Natural killer cell (primary cell): ENCODE results near the gene DPP7. TPM values are rescaled to one million over a fixed set of nuclear protein-coding genes. Genes with fewer than 3 reads are reported as not detected.
"Not testable (repeated sequence)": the region's sequence is repeated elsewhere in the genome, so short reads cannot be mapped to it uniquely, and the experiment has no call there.

Experiments used
- ATAC-seq, 3 donors: fragments of 150-1000 bp in 2 of 3; fragments of 200-7000 bp in 1 of 3; cut with Tn5 transposase; 1 replicate in 1 of 3; 2 replicates in 2 of 3; pipeline ENCODE4 v1.10.0; 2021; ENCODE audit warnings: mild to moderate bottlenecking in 2 of 3, moderate library complexity in 2 of 3
- DNase-seq, 2 donors: peaks; one replicate each; pipeline versions ENCODE4 v3.0.0 to v3.0.0-alpha.2; 2013 to 2021; ENCODE audit warnings: mixed read lengths in 1 of 2
- H3K27ac ChIP-seq: one replicate; pipeline ENCODE4 v1.5.1; 2013; ENCODE audit warnings: mild to moderate bottlenecking, low read length
- H3K27me3 ChIP-seq: one replicate; pipeline ENCODE4 v1.6.1; 2013; ENCODE audit warnings: low read length; ENCODE audit not compliant: control insufficient read depth, insufficient read depth
- H3K36me3 ChIP-seq: one replicate; pipeline ENCODE4 v1.6.1; 2013; ENCODE audit warnings: low read length; ENCODE audit not compliant: control insufficient read depth, insufficient read depth
- H3K4me1 ChIP-seq: one replicate; pipeline ENCODE4 v1.6.1; 2013; ENCODE audit warnings: low read length; ENCODE audit not compliant: control insufficient read depth, insufficient read depth
- H3K4me3 ChIP-seq: one replicate; pipeline ENCODE4 v1.5.1; 2013; ENCODE audit warnings: low read length
- H3K9me3 ChIP-seq: one replicate; pipeline ENCODE4 v1.6.1; 2013; ENCODE audit warnings: low read length; ENCODE audit not compliant: control insufficient read depth, insufficient read depth
- H3K27ac Mint-ChIP-seq, 2 donors: one replicate each; pipeline ENCODE4 v1.8.0; 2022; ENCODE audit warnings: mild to moderate bottlenecking in 2 of 2, mixed read lengths in 2 of 2, moderate library complexity in 1 of 2
- H3K27me3 Mint-ChIP-seq, 2 donors: one replicate each; pipeline ENCODE4 v1.8.0; 2022; ENCODE audit warnings: low read depth in 2 of 2, mixed read lengths in 2 of 2
- H3K36me3 Mint-ChIP-seq: one replicate; pipeline ENCODE4 v1.8.0; 2022; ENCODE audit warnings: mixed read lengths
- H3K4me1 Mint-ChIP-seq, 2 donors: one replicate each; pipeline ENCODE4 v1.8.0; 2022; ENCODE audit warnings: mixed read lengths in 2 of 2
- H3K4me3 Mint-ChIP-seq: one replicate; pipeline ENCODE4 v1.8.0; 2022; ENCODE audit warnings: mild to moderate bottlenecking, moderate library complexity, mixed read lengths
- H3K9me3 Mint-ChIP-seq, 2 donors: one replicate each; pipeline ENCODE4 v1.8.0; 2022; ENCODE audit warnings: mixed read lengths in 2 of 2
- CTCF ChIP-seq: fragments of 200-600 bp; IDR thresholded peaks from one replicate; pipeline ENCODE4 v1.8.0; 2022; ENCODE audit warnings: antibody characterized with exemption
- WGBS: methylation state at CpG from one replicate; pipeline ENCODE4 v1.1.7; 2013; ENCODE audit warnings: missing lambda C conversion rate; ENCODE audit not compliant: insufficient coverage; 5-methylcytosine and 5-hydroxymethylcytosine counted together
- intact Hi-C: fragments of 100-400 bp; cut with micrococcal nuclease; formaldehyde crosslinking; loops from one replicate; pipeline ENCODE4 v1.14.2; 2022
- total RNA-seq, 4 donors: library from RNA; stranded (reverse); fragments of 120-200 nt in 1 of 4; gene quantifications; one replicate each; pipeline versions ENCODE4 v1.2.3 to v1.2.4, GENCODE V29; 2013 to 2022

The DPP7 gene
- total RNA-seq, 3 donors from 2014 or later (not counting 1 experiment from before 2014, with no cell fraction given) = 233 to 264 (median 251) TPM

DNA sequence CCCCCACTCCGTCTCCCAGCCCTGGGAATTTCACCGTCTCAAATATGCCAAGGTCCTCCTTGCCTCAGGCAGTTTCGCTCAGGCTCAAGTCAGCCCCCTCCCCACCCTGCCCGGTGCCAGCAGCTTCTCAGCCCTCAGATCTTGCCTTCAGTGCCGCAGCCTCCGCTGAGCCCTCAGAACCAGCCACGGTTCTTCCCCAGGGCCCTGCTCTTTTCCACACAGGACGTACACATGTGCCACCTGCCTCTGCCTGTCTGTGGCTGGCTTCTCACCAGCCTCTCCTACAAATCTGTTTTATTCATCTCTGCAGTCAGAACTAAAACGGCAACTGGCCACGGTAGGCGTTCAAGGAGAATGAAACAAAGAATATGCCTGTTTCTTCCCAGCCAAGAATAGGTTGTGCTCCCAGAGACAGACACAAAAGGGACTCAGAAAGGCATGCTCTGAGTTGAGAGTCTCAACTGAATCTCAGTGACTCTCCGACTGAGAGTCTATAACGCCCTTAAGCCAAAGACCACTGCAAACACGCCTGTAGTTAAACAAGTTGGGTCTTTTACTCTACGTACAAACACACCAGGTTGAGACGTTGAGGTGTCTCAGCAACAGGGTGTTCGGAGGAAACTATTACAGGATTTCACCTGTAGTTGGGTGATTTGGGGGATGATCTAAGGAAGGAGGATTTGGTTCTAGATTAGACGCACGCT lies 13.8 kb upstream of the DPP7 start:
- no peak for ATAC-seq
- 62% methylated on average over 19 of the region's 19 CpGs for WGBS

DNA sequence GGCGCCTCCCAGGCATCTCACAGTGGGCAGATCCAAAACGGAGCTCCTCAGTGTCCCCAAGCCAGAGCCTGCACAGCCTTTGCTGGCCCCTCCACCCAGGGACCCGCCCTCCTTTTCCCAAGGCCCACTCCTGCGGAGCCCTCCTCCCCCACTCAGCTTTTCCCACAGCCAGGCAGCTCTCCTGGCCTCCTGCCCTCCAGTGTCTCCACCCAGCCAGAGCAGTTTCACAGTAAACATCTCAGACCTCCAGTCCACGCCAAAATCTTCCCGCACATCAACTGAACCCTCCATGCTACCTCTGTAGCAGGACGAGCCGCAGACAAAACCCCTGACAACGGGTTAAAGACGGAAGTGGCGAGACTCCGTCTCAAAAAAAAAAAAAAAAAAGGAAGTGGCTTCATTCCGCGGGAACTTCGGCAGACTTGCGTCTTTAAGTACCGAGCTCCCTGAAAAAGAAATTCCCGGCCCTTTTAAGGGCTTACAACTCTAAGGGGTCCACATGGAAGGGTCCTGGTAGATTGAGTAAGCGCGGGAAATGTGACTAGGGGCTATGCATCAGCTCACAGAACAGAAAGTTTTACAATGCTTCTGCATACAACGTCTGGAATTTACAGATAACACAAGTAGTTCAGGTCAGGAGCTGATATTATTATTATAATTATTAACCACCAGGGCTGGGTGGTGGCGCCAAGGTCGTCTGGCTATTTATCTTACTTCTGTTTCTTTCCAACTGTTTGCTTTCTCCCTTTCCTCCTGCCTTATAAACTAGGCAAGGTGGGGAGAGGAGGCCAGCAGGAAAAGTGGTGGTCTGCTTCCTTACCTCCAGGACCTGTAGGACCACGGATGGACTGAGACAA lies 13.0 kb upstream of the DPP7 start:
- Mint-ChIP-seq H3K4me1 (peaks cover 22 to 24% of the 10 kb centered on the region in 2 donors), H3K36me3 (no peaks in the 10 kb centered on the region), H3K27ac (peak overlapping the region; percentile 82 to 96), H3K9me3 (no peaks in the 10 kb centered on the region), H3K4me3 (peak overlapping the region; percentile 88), H3K27me3 (peaks cover 0 to 2% of the 10 kb centered on the region in 2 donors)
- ATAC-seq (no peak), DNase-seq (peak in 1 of 2 donors; percentile 74)
- Histone ChIP-seq H3K4me3 (peak overlapping the region; percentile 30), H3K9me3 (peaks cover 3% of the 10 kb centered on the region), H3K36me3 (no peaks in the 10 kb centered on the region), H3K27ac (peak overlapping the region; percentile 51), H3K27me3 (no peaks in the 10 kb centered on the region), H3K4me1 (peaks cover 35% of the 10 kb centered on the region)
- 13% methylated on average over 20 of the region's 24 CpGs for WGBS
- intact Hi-C loops = loop anchor here (5.0 kb wide), 1 partner anchor 95 kb away; the partner anchor contains the start of gene RNF208
- no peak for TF ChIP-seq CTCF

More for the DNA sequence above, 13.8 kb upstream of the DPP7 start:
- peaks cover 35% of the 10 kb centered on the region for H3K4me1 ChIP-seq
- peak overlapping the region; percentile 3 for H3K27ac ChIP-seq
- Mint-ChIP-seq H3K27me3 (peaks cover 6% of the 10 kb centered on the region in 2 donors), H3K4me3 (peak overlapping the region; percentile 88), H3K27ac (peak overlapping the region; percentile 79 to 96), H3K9me3 (no peaks in the 10 kb centered on the region), H3K36me3 (no peaks in the 10 kb centered on the region), H3K4me1 (peaks cover 22 to 24% of the 10 kb centered on the region in 2 donors)
- no peaks in the 10 kb centered on the region for H3K27me3 ChIP-seq
- no peak for TF ChIP-seq CTCF
- peak in 1 of 2 donors; percentile 55 for DNase-seq
- H3K4me3 ChIP-seq = no peak overlapping the region
- intact Hi-C loops = loop anchor here (5.0 kb wide), 1 partner anchor 94 kb away; the partner anchor contains the start of gene RNF208
- peaks cover 3% of the 10 kb centered on the region for H3K9me3 ChIP-seq
- H3K36me3 ChIP-seq = no peaks in the 10 kb centered on the region

DNA sequence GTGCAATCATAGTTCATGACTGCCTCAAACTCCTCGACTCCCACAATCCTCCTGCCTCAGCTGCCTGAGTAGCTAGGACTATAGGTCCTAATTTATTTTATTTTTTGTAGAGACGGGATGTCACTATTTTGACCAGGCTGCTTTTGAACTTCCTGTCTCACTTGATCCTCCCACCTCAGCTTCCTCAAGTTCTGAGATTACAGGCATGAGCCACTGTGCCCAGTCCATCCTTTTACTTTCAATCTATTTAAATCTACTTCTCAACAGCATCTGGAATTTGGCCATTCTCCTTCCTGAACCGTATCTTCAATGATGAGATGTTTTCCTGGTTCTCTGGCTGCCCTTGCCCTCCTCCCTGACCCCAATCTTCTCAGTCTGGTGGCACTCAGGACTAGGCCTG lies 12.3 kb upstream of the DPP7 start:
- Histone ChIP-seq H3K9me3 (peaks cover 3% of the 10 kb centered on the region), H3K4me1 (peaks cover 35% of the 10 kb centered on the region), H3K27ac (peak overlapping the region; percentile 51), H3K27me3 (no peaks in the 10 kb centered on the region), H3K4me3 (no peak overlapping the region), H3K36me3 (no peaks in the 10 kb centered on the region)
- Mint-ChIP-seq H3K9me3 (no peaks in the 10 kb centered on the region), H3K4me1 (peaks cover 22 to 29% of the 10 kb centered on the region in 2 donors), H3K36me3 (no peaks in the 10 kb centered on the region), H3K27ac (peak overlapping the region; percentile 82 to 96), H3K4me3 (peak overlapping the region; percentile 77), H3K27me3 (no peaks in the 10 kb centered on the region)
- intact Hi-C loops = loop anchor here (5.0 kb wide), 1 partner anchor 96 kb away; the partner anchor contains the start of gene RNF208
- no peak for TF ChIP-seq CTCF
- ATAC-seq (no peak), DNase-seq (no peak)
- WGBS = 9% methylated on average over 2 of the region's 3 CpGs

GRCh38 chr9:137123952-137124462 lies 9.5 kb upstream of the DPP7 start:
- H3K27ac ChIP-seq, H3K4me3 ChIP-seq, H3K4me3 Mint-ChIP-seq, H3K9me3 ChIP-seq, H3K36me3 Mint-ChIP-seq, H3K27ac Mint-ChIP-seq, H3K36me3 ChIP-seq, H3K27me3 Mint-ChIP-seq, H3K27me3 ChIP-seq, ATAC-seq, DNase-seq, intact Hi-C loops, H3K9me3 Mint-ChIP-seq: not testable (repeated sequence)
- peaks cover 22 to 29% of the 10 kb centered on the region in 2 donors for H3K4me1 Mint-ChIP-seq
- 89% methylated on average over 5 of the region's 5 CpGs for WGBS
- H3K4me1 ChIP-seq = peaks cover 26% of the 10 kb centered on the region
